Transverse colon (tissue), 4 donors: Measurements from ENCODE around the gene FLT1.

Experiments
- EP300 ChIP-seq: sonication (generic); formaldehyde crosslinking; IDR thresholded peaks from one replicate; pipeline ENCODE4 v1.6.1; 2017; ENCODE audit warnings: antibody characterized with exemption, low read depth
- POLR2AphosphoS5 ChIP-seq, 3 donors: sonication (generic); formaldehyde crosslinking; IDR thresholded peaks; one replicate each; pipeline ENCODE4 v1.6.1; 2016; ENCODE audit warnings: antibody characterized with exemption in 3 of 3
- TF ChIP-seq, protein P1 (sequence below), 5 experiments: fragments of 200-600 bp in 3 of 5; fragments of 450-650 bp in 2 of 5; sonication (generic) in 3 of 5; IDR thresholded peaks; 1 replicate in 2 of 5; 2 replicates in 3 of 5; pipeline ENCODE4 v1.5.1; 2016 to 2017; ENCODE audit warnings: antibody characterized with exemption in 5 of 5, inconsistent platforms in 3 of 5, mild to moderate bottlenecking in 2 of 5, moderate library complexity in 1 of 5

DNA sequence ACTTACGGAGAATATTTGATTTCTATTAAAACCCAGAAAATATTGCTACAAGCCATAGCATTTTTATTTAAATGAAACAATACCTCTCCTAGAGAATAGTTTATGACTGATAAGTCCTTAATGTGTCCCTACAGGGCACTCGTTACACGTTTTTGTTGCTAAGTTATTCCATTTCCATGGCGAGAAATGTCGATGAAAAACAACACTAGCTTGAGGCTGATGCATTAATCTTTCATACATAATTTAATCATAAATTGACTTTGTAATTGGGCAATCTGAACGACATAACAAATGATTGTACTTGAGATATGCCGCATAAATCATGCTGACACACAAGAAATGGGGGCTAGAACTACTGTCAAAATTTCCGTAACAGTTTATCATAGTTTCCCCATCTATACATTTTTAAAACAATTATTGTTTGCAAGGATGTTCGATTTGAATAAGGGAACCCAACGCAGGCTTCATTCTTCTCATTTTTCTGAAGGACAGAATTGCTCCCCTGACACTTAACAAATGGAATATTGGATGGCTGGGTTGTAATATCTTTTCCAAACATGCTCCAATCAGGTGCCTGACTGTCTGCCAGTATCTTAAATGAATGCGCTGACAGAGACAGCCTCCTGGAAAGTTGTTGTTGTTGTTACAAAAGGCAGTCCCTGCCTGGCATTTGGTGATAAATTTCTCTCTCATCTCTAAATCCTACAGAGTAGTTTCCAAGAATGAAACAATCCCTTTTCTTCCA, 61.9 kb downstream of the FLT1 start:
- TF ChIP-seq POLR2AphosphoS5 (IDR thresholded peaks at IDR 0.05) (no peak), EP300 (no peak)
- TF ChIP-seq, protein P1, sequence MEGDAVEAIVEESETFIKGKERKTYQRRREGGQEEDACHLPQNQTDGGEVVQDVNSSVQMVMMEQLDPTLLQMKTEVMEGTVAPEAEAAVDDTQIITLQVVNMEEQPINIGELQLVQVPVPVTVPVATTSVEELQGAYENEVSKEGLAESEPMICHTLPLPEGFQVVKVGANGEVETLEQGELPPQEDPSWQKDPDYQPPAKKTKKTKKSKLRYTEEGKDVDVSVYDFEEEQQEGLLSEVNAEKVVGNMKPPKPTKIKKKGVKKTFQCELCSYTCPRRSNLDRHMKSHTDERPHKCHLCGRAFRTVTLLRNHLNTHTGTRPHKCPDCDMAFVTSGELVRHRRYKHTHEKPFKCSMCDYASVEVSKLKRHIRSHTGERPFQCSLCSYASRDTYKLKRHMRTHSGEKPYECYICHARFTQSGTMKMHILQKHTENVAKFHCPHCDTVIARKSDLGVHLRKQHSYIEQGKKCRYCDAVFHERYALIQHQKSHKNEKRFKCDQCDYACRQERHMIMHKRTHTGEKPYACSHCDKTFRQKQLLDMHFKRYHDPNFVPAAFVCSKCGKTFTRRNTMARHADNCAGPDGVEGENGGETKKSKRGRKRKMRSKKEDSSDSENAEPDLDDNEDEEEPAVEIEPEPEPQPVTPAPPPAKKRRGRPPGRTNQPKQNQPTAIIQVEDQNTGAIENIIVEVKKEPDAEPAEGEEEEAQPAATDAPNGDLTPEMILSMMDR (IDR thresholded peaks at IDR 0.05) = no peak
